Measurements from ENCODE around the gene TOMM40L. TPM values are rescaled to one million over a fixed set of nuclear protein-coding genes. Genes with fewer than 3 reads are reported as not detected.

Gene TOMM40L
- total RNA-seq, result 34.1 TPM
- long read RNA-seq, transcript TOMM40L-202 (10 exons, 2,708 nt), result major isoform, 12 of 50 reads
- long read RNA-seq, transcript TOMM40L-201 (9 exons, 2,636 nt), result minor isoform, 5 of 50 reads
- long read RNA-seq, partial matches to known transcripts, result 9 of 50 reads
- long read RNA-seq, other reads (novel, unspliced or antisense), result 17 of 50 reads

GRCh38 chr1:161225534-161226319, at the start of gene TOMM40L:
Gene TOMM40L (plus strand): TSS chr1:161226060. CDS start chr1:161226490, 430 bp downstream.
- intact Hi-C loops (cut with DNase I), result loop anchor here (5.0 to 10.0 kb wide), 2 partner anchors 157 to 519 kb away; partner anchors contain the start of gene DUSP12
- peak; percentile 91 for DNase-seq (ENCODE audit: low spot score)

GRCh38 chr1:161176468-161177111, 49.3 kb upstream of the TOMM40L start:
- intact Hi-C loops (cut with DNase I), result loop anchor here (1.0 kb wide), 1 partner anchor 10 kb away; the partner anchor contains the start of gene PPOX
- DNase-seq (ENCODE audit: low spot score), result no peak

GRCh38 chr1:161177112-161177935, 48.5 kb upstream of the TOMM40L start, which contains the start of gene B4GALT3:
Gene B4GALT3 (minus strand): TSS chr1:161177507. CDS start chr1:161176060, 1,447 bp downstream.
- peak; percentile 98 for DNase-seq (ENCODE audit: low spot score)
- intact Hi-C loops (cut with DNase I), result loop anchor here (1.0 kb wide), 1 partner anchor 11 kb away; the partner anchor contains the start of gene PPOX

- intact Hi-C loops (cut with DNase I), result loop anchor here (1.0 kb wide), 1 partner anchor 12 kb away; the partner anchor contains the start of gene PPOX
- DNase-seq (ENCODE audit: low spot score), result no peak
Measured at GRCh38 chr1:161177936-161178244, 48.0 kb upstream of the TOMM40L start.

GRCh38 chr1:161179698-161180097, 46.2 kb upstream of the TOMM40L start:
- no peak for DNase-seq (ENCODE audit: low spot score)
- intact Hi-C loops (cut with DNase I), result no loop called here

GRCh38 chr1:161180639-161181038, 45.2 kb upstream of the TOMM40L start:
- no peak for DNase-seq (ENCODE audit: low spot score)
- intact Hi-C loops (cut with DNase I), result no loop called here

GRCh38 chr1:161182214-161182613, 43.6 kb upstream of the TOMM40L start:
- no peak for DNase-seq (ENCODE audit: low spot score)
- intact Hi-C loops (cut with DNase I), result no loop called here

GRCh38 chr1:161185282-161185682, 40.6 kb upstream of the TOMM40L start:
- no peak for DNase-seq (ENCODE audit: low spot score)
- intact Hi-C loops (cut with DNase I), result no loop called here

GRCh38 chr1:161185732-161186311, 40.0 kb upstream of the TOMM40L start:
- DNase-seq (ENCODE audit: low spot score), result no peak
- intact Hi-C loops (cut with DNase I), result no loop called here

- no peak for DNase-seq (ENCODE audit: low spot score)
- intact Hi-C loops (cut with DNase I), result no loop called here
Measured at GRCh38 chr1:161187311-161187710, 38.5 kb upstream of the TOMM40L start.

GRCh38 chr1:161188381-161188780, 37.5 kb upstream of the TOMM40L start:
- intact Hi-C loops (cut with DNase I), result no loop called here
- no peak for DNase-seq (ENCODE audit: low spot score)

GRCh38 chr1:161189036-161189435, 36.8 kb upstream of the TOMM40L start:
- intact Hi-C loops (cut with DNase I), result no loop called here
- DNase-seq (ENCODE audit: low spot score), result no peak

GRCh38 chr1:161190962-161191521, 34.8 kb upstream of the TOMM40L start:
- DNase-seq (ENCODE audit: low spot score), result no peak
- intact Hi-C loops (cut with DNase I), result loop anchor here (5.0 kb wide), 1 partner anchor 101 kb away; no protein-coding TSS in a partner anchor

GRCh38 chr1:161191971-161192370, 33.9 kb upstream of the TOMM40L start:
- intact Hi-C loops (cut with DNase I), result loop anchor here (5.0 kb wide), 1 partner anchor 100 kb away; no protein-coding TSS in a partner anchor
- no peak for DNase-seq (ENCODE audit: low spot score)

- intact Hi-C loops (cut with DNase I), result loop anchor here (5.0 kb wide), 1 partner anchor 100 kb away; no protein-coding TSS in a partner anchor
- no peak for DNase-seq (ENCODE audit: low spot score)
Measured at GRCh38 chr1:161192476-161193465, 33.1 kb upstream of the TOMM40L start.

- DNase-seq (ENCODE audit: low spot score), result no peak
- intact Hi-C loops (cut with DNase I), result loop anchor here (5.0 kb wide), 1 partner anchor 99 kb away; no protein-coding TSS in a partner anchor
Measured at GRCh38 chr1:161193561-161194235, 32.2 kb upstream of the TOMM40L start.

GRCh38 chr1:161195171-161195570, 30.7 kb upstream of the TOMM40L start:
- intact Hi-C loops (cut with DNase I), result loop anchor here (5.0 kb wide), 1 partner anchor 532 kb away; no protein-coding TSS in a partner anchor
- DNase-seq (ENCODE audit: low spot score), result no peak

Measured in cardiac septum (tissue), 1 donor.